ENCODE data around the gene RIPOR3.

RIPOR3 gene

DNA sequence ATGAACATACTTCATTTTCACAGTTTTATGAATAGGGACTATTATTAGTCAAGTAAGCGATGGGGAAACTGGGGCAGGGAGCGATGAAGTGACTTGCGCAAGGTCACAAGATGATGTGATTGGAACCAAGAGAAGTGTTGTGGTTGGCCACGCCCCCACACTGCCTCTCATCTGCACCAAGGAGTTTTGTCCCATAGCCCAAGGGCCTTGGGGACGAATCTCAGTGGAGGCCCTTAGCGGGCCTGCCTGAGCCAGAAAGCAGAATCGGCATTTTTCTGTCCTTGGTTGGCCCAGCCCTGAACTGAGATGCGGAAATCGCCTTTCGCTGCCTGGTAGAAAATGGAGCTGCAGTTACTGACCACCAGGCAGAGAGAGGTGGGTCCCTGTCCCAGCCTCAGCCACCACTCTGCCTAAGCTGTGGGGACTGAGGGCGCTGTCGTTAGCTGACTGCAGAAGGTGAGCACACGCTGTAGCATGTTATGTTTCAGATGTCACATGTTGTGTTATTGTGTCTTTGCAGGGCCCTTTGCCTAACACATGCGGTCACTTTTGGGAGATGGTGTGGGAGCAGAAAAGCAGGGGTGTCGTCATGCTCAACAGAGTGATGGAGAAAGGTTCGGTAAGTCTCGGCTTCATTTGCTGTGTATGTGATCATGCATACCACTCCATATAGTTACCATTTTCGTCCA, 123.3 kb downstream of the RIPOR3 start:
- no peak for DNase-seq

- DNase-seq: no peak
These were observed 125.5 kb downstream of the RIPOR3 start for GRCh38 chr20:50565871-50566270.

DNA sequence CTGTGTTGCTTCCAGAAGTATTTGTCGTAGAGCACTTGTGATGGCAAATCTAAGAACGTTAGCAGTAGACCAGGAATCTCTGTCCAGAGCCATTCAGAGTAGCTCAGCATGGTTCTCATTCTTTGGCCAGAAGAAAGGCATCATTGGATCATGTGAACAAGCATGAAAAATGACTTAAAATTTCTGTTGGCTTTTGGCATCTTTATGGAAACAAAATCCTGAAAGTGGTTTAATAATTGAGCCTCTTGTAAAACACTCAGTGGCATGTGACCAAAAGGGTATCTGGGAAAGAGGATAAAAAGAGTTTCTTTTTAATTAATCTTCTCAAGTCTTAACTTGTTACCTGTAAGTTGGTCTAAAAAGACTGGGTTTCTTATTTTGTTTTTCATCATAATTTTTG, 126.0 kb downstream of the RIPOR3 start:
- DNase-seq: no peak

- DNase-seq: no peak
These were observed 128.0 kb downstream of the RIPOR3 start for GRCh38 chr20:50563133-50563944.

DNA sequence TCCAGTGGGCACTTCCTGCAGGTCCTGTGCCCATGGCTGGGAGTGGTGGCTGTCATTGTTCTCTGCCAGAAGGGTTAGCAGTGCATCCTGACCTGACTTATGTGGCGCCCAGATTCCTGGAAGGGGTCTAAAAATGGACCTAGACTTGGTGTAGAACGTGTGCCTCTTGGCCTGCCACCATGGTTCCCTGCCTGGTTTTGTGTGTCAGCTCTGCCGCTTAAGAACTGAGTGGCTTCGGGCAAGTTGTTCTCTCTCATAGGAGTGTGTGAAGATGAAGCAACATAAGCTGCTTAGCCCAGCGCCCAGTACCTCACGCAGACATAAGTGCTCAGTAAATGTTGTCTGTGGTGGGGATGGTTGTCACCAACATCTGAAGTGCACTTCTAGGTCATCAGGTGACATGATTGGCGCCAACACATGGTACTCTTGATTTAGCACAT, 129.1 kb downstream of the RIPOR3 start:
- DNase-seq: no peak

- DNase-seq: no peak
These were observed 129.8 kb downstream of the RIPOR3 start for GRCh38 chr20:50561379-50562078.

DNA sequence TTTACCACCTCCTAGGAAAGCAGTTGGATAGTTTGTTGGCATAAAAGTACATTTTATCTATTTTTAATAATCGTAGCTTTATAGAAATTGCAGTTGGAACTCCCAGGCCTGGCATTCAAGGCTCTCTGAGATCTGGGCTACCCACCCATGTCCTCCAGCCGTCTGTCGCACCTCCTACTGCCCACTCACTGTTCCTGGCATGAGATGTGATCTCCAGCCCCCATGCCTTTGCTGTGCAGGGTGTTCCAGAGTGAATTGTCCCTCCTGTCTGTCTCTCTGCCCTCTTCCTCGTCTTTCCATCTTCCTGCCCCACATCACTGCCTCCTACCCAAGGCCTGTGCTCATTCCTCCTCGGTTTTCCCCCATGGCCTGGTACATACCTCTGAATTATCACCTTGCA, 130.5 kb downstream of the RIPOR3 start:
- DNase-seq: no peak

DNA sequence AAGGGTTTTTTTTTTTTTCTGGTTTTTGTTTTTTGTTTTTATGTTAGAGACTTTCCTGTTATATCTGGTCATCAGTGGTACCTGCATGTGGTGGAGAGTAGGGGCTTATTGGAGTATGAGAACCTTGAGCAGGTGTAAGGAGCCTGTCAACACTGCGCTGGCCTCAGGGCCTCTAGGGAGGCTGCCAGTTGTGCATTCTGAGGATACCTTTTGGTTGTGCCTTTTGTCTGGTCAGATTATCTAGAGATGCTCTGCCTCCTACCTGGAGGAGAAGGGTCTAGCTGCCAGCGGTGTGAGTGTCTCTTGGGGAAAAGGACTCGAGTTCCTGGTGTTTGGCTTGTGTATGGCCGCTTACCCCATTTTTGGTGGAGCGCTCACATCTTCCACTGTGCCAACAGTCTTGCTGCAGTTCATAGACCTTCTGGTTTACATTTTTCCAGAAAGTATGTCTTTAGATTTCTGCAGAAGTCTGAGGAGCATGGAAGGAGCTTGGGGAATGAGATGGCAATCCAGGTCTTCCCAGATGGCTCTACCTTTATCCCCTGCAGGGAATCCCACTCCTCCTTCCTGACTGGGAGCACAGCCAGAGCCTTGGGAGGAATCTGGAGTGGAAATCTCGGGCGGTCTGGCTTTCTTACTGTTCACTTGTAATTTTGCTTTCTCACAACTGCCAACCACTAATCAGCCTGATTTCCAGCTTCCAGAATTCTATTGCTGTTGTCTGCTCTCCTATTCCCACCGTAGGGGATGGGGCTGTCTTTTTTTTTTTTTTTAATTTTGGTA, 131.3 kb downstream of the RIPOR3 start:
- DNase-seq: no peak

DNA sequence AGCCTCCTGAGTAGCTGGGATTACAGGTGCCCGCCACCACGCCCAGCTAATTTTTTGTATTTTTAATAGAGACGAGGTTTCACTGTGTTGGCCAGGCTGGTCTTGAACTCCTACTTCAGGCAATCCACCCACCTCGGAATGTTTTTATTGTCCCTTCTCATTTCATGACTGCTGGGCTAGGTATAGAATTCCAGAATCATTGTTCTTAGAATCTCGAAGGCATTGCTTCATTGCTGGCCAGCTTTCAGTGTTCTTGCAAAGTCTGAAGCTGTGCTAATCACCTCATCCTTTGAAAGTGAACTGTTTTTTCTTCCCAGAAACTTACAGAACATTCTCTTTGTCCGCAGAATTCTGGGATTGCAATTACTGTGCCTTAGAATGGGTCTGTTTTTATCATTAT, 132.2 kb downstream of the RIPOR3 start:
- no peak for DNase-seq

- no peak for DNase-seq
These were observed 132.8 kb downstream of the RIPOR3 start for GRCh38 chr20:50558483-50558925.

GRCh38 chr20:50557549-50558134, 133.7 kb downstream of the RIPOR3 start:
- no peak for DNase-seq

DNA sequence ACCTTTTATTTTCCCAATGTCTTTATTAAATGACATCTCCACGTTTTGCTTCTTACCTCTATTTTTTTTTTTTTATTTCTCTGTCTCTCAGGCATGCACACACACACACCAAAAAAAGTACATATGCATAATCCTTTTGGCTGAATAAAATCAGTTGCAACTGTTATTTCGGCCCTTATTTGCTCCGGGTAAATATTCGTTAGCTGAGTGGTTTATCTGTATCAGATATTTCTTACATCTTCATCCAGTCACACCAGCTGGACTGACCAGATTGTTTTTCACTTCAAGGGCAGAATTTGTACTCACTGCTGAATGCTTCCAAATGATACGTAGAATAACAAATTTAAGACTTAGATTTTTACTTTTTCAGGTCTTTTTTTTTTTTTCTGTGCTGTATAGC, 135.7 kb downstream of the RIPOR3 start:
- DNase-seq: no peak

DNA sequence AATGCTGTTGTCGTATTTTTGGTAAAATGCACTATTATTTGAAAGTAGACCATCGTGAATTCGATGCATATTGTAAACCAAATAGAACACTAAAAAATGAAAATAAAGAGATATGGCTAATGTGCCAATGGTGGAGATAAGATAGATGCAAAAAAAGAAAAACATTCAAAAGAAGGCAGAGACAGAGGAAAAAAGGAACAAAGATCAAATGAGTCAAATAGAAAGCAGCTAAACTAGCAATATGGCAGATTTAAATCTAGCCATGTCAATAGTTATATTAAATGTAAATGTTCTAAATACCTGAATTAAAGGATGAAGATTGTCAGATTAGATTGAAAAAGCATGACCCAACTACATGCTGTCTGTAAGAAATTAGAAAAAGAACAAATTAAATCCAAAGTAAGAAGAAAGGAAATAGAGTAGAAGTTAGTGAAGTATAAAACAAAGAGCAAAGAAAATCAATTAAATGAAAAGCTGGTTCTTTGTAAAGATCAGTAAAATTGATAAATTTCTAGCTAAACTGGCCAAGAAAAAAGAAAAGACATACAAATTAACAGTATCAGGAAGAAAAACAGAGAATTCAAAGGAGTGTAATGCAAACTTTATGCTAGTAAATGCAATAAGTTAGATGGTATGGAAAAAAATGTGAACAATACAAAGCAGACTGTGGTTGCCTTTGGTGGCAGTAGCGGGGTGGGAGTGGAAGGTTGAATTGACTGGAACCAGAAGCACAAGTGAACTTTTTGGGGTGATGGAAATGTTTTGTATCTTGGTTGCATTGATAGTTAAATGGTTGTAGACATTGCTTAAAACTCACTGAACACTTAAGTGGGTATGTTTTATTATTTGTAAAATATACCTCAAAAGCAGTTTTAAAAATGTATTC, 136.4 kb downstream of the RIPOR3 start:
- no peak for DNase-seq

GRCh38 chr20:50552979-50553378, 138.4 kb downstream of the RIPOR3 start:
- DNase-seq: no peak

DNA sequence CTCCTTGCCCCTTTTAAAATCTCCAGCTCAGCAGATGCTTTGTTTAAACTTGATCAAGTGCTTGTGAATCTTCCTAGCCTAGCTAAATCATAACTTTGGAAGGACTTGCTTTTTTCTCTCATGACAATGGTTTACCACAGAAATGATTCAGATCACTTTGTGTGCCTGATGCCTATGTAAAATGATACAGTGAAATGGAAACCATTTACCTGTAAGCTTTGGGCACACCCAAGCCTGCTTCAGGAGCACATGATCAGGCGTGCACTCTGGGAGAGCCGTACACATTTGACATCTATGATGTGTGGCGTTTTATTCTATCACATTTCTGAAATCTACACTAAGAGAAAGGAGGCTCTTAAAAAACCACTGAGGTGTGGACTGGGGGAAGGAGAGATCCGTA, 140.1 kb downstream of the RIPOR3 start:
- no peak for DNase-seq

DNA sequence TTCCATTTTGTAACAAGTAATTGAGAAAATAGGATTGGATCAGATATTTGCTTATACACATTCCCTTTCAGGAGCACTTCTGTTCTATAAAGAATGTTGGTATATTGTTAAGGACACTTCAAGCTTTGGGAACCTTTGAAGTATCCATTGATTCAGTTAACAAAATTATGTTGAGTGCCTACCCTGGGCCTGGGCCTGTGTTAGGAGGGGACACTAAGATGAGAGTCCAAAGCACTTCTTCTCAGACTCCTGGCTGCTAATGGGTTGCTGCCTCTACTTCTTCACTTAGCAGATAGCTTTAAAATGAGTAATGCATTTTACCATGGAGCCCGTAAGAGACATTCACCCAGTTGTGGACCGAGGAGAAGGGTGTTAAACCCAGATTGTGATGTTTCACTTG, 140.8 kb downstream of the RIPOR3 start:
- no peak for DNase-seq

DNA sequence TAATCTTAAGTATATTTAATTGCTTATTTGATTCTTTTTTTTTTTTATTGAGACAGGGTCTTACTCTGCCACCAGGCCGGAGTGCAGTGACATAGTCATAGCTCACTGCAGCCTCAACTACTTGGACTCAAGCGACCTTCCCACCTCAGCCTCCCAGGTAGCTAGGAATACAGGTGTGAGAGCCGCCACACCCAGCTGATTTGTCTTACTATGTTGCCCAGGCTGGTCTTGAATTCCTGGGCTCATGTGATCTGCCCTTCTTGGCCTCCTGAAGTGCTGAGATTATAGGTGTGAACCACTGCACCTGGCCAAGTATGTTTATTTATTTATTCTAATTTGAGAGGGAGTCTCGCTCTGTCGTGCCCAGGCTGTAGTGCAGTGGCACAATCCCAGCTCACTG, 142.9 kb downstream of the RIPOR3 start:
- DNase-seq: no peak

DNA sequence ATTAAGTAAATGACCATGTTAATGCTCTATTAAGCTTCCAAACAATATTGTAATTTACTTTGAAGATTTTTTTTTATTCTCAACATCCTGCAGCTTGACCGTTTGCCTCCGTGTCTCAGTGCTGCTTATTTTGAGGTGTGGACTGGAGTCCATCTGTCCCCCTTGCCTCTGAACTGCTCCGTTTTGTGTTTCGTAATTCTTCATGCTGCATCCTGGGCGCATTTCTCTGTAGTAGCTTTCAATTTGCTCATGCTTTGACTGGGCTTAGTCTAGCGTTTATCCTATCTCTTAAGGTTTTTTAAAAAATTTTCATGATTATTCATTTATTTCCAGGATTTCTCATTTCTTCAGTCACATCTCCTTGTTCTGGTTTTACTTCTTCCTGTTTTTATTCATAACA, 143.4 kb downstream of the RIPOR3 start:
- no peak for DNase-seq

DNA sequence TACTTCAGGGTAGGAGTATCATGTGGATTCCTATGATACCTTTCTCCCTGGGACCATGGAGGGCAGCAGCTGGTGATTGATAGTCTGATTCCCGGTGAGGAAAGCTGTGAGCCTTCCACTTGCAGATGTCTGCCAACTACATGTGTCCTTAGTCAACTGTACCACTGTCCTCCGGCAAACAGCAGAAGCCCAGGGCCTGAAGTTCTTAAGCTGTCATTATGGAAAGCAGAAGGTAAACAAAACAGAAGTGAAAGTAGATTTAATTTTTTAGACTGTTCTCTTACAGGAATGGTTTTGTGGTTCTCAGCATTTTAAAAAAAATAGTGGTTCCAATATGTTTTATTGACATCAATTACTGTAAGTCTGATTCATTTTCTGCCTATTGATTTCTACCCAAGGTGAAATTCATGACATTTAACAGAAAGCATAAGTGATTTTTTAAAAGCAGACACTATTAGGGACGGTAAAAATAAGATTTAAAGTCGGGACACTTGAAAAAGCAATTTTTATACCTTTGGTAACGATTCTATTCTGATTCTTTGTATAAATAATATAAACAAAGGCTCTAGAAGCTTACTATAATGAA, 144.5 kb downstream of the RIPOR3 start:
- DNase-seq: no peak

- no peak for DNase-seq
These were observed 146.2 kb downstream of the RIPOR3 start for GRCh38 chr20:50545126-50545525.

GRCh38 chr20:50543326-50543725, 148.0 kb downstream of the RIPOR3 start:
- DNase-seq: no peak
